HepG2 (cell line): ENCODE results near the gene PSIP1. TPM values are rescaled to one million over a fixed set of nuclear protein-coding genes. Genes with fewer than 3 reads are reported as not detected.

Source experiments
- ATAC-seq: fragments of 200-7000 bp; cut with Tn5 transposase; 3 replicates; pipeline ENCODE4 v1.9.1; 2020; ENCODE audit warnings: mild to moderate bottlenecking, moderate library complexity
- BruUV-seq: library from RNA; stranded (reverse); fragments of 400-500 nt; replicated peaks from 2 replicates; lab custom pipeline; 2021; lab: Mats Ljungman, UMichigan
- CTCF ChIA-PET: fragments of 300-600 bp; formaldehyde crosslinking; extraction: SDS; loops from one replicate; lab custom pipeline; 2021; ENCODE audit warnings: low total read pairs, inconsistent platforms, low intra/inter-chr PET ratio; lab: Yijun Ruan, JAX
- POLR2A ChIA-PET: fragments of 350-600 bp; sonication (Branson Sonifier 250); formaldehyde crosslinking; loops from one replicate; lab custom pipeline; 2020; ENCODE audit warnings: antibody characterized with exemption, inconsistent platforms; lab: Yijun Ruan, JAX
- DNase-seq: peaks from one replicate; pipeline ENCODE4 v3.0.0-alpha.2; 2015; ENCODE audit warnings: low spot score
- FAIRE-seq: peaks from 3 replicates; lab custom pipeline; 2011; peaks lifted over from hg19 to GRCh38; lab: Jason Lieb, UNC
- H2AFZ ChIP-seq: one replicate; pipeline ENCODE4 v1.6.1; 2011; ENCODE audit warnings: low read length, inconsistent platforms
- H3K27ac ChIP-seq: fragments of 300-600 bp; 3 replicates; pipeline ENCODE4 v1.8.0; 2011; ENCODE audit warnings: mixed run types, mild to moderate bottlenecking, mixed read lengths, low read length, inconsistent platforms; ENCODE audit not compliant: insufficient read depth; ENCODE audit errors: extremely low read length
- H3K27me3 ChIP-seq, 2 experiments: fragments of 200-600 bp in 1 of 2; 2 replicates in 1 of 2; 3 replicates in 1 of 2; pipeline versions ENCODE4 v1.6.0 to v1.8.0; 2011; ENCODE audit warnings: low read length in 2 of 2, mild to moderate bottlenecking in 2 of 2, moderate library complexity in 2 of 2, inconsistent platforms in 1 of 2; ENCODE audit not compliant: insufficient read depth in 2 of 2, control insufficient read depth in 1 of 2
- H3K36me3 ChIP-seq, 2 experiments: fragments of 200-600 bp in 1 of 2; replicated peaks in 1 of 2; 2 replicates in 1 of 2; 3 replicates in 1 of 2; pipeline versions ENCODE4 v1.5.1 to v1.8.0; 2011; ENCODE audit warnings: low read length in 2 of 2, inconsistent platforms in 1 of 2; ENCODE audit not compliant: insufficient read depth in 2 of 2, control insufficient read depth in 1 of 2
- H3K4me1 ChIP-seq: 2 replicates; pipeline ENCODE4 v1.5.1; 2012; ENCODE audit warnings: low read length, inconsistent platforms; ENCODE audit not compliant: insufficient read depth
- H3K4me2 ChIP-seq: 2 replicates; pipeline ENCODE4 v1.6.0; 2011; ENCODE audit warnings: low read depth, low read length, inconsistent platforms
- H3K4me3 ChIP-seq, 3 experiments: fragments of 200-600 bp in 1 of 3; sonication (generic), shearing (Covaris generic) in 1 of 3; replicated peaks in 1 of 3; 2 replicates each; pipeline ENCODE4 v1.5.1; 2011 to 2016; ENCODE audit warnings: low read length in 3 of 3, inconsistent platforms in 2 of 3, low read depth in 2 of 3, mild to moderate bottlenecking in 2 of 3, control low read depth in 1 of 3, mixed read lengths in 1 of 3; ENCODE audit not compliant: insufficient read depth in 1 of 3
- H3K79me2 ChIP-seq: one replicate; pipeline ENCODE4 v1.6.1; 2011; ENCODE audit warnings: low read length, inconsistent platforms; ENCODE audit not compliant: insufficient read depth
- H3K9ac ChIP-seq: 2 replicates; pipeline ENCODE4 v1.6.0; 2011; ENCODE audit warnings: mild to moderate bottlenecking, low read depth, low read length, inconsistent platforms; ENCODE audit not compliant: insufficient read depth
- H3K9me3 ChIP-seq: 2 replicates; pipeline ENCODE4 v1.5.1; 2012; ENCODE audit warnings: mild to moderate bottlenecking, low read length
- H4K20me1 ChIP-seq: 2 replicates; pipeline ENCODE4 v1.6.0; 2011; ENCODE audit warnings: inconsistent platforms, mild to moderate bottlenecking, low read length, moderate library complexity; ENCODE audit not compliant: insufficient read depth
- CAMTA2 ChIP-seq: sonication (generic); formaldehyde crosslinking; IDR thresholded peaks from 2 replicates; pipeline ENCODE4 v1.4.0; 2020; ENCODE audit warnings: mild to moderate bottlenecking, missing genetic modification reagents, borderline replicate concordance
- GTF2F1 ChIP-seq: fragments of 150-350 bp; IDR thresholded peaks from 2 replicates; pipeline ENCODE4 v1.6.1; 2014; ENCODE audit warnings: low read length
- RBM39 ChIP-seq: fragments of 200-400 bp; formaldehyde crosslinking; IDR thresholded peaks from one replicate; pipeline ENCODE4 v1.6.1; 2018; ENCODE audit warnings: antibody characterized with exemption, mild to moderate bottlenecking, low read depth, low read length; ENCODE audit not compliant: poor library complexity, severe bottlenecking
- SNAPC4 ChIP-seq: sonication (generic); formaldehyde crosslinking; IDR thresholded peaks from 2 replicates; pipeline ENCODE4 v1.4.0; 2020; ENCODE audit warnings: mild to moderate bottlenecking, missing genetic modification reagents
- SP140L ChIP-seq: sonication (generic); formaldehyde crosslinking; IDR thresholded peaks from 2 replicates; pipeline ENCODE4 v1.4.0; 2020; ENCODE audit warnings: missing genetic modification reagents, borderline replicate concordance
- TEF ChIP-seq: sonication (generic); formaldehyde crosslinking; IDR thresholded peaks from 2 replicates; pipeline ENCODE4 v1.5.0; 2020; ENCODE audit warnings: missing genetic modification reagents
- TSC22D2 ChIP-seq: sonication (generic); formaldehyde crosslinking; IDR thresholded peaks from 2 replicates; pipeline ENCODE4 v1.5.1; 2020; ENCODE audit warnings: missing genetic modification reagents, mild to moderate bottlenecking, borderline replicate concordance
- ZNF10 ChIP-seq: sonication (generic); formaldehyde crosslinking; IDR thresholded peaks from 2 replicates; pipeline ENCODE4 v1.4.0; 2020; ENCODE audit warnings: mild to moderate bottlenecking, low read depth, missing genetic modification reagents, borderline replicate concordance
- ZNF644 ChIP-seq: IDR thresholded peaks from 2 replicates; pipeline ENCODE4 v1.6.1; 2016; ENCODE audit warnings: low read depth
- ZNF720 ChIP-seq: sonication (generic); formaldehyde crosslinking; IDR thresholded peaks from 2 replicates; pipeline ENCODE4 v1.4.0; 2020; ENCODE audit warnings: missing genetic modification reagents
- ZNF879 ChIP-seq: sonication (generic); formaldehyde crosslinking; IDR thresholded peaks from 2 replicates; pipeline ENCODE4 v1.8.1; 2023; ENCODE audit warnings: missing genetic modification reagents
- ZSCAN30 ChIP-seq: sonication (generic); formaldehyde crosslinking; IDR thresholded peaks from 2 replicates; pipeline ENCODE4 v1.5.0; 2020; ENCODE audit warnings: mild to moderate bottlenecking, missing genetic modification reagents
- WGBS: methylation state at CpG from one replicate; pipeline ENCODE4 v1.1.6; 2017; ENCODE audit warnings: low lambda C conversion rate; 5-methylcytosine and 5-hydroxymethylcytosine counted together
- in situ Hi-C: cut with HindIII; loops from 2 replicates; pipeline ENCODE4 v1.10.0; 2017; ENCODE audit warnings: low pct_unique_long_range_greater_than_20kb; ENCODE audit not compliant: extremely low pct_ligation_motif_present
- intact Hi-C: fragments of 100-400 bp; cut with micrococcal nuclease; formaldehyde crosslinking; loops from one replicate; pipeline ENCODE4 v1.10.0; 2022; ENCODE audit not compliant: unreplicated experiment
- polyA plus RNA-seq, 8 experiments: library from polyadenylated mRNA; depleted of rRNA in 3 of 8; stranded (reverse) in 7 of 8; unstranded in 1 of 8; fragments of >200 nt; fragmentation: Illumina TruSeq in 4 of 8; extraction: Trizol in 4 of 8; gene quantifications; 2 replicates each; pipeline versions ENCODE4 v1.2.1 to v1.2.3, GENCODE V29; 2011 to 2016; ENCODE audit warnings: low read depth in 4 of 8, missing spikeins in 1 of 8, mixed read lengths in 1 of 8; ENCODE audit not compliant: insufficient read depth in 1 of 8
- total RNA-seq, 5 experiments: library from RNA; depleted of rRNA; stranded (reverse); fragments of >200 nt; fragmentation: Illumina TruSeq; extraction: Trizol; gene quantifications; 2 replicates each; pipeline ENCODE4 v1.2.3, GENCODE V29; 2016; ENCODE audit warnings: low read depth in 1 of 5

PSIP1 gene
- total and polyA plus RNA-seq, 2 of the 13 experiments (the other 11 are each of a cell fraction or from before 2014, with no cell fraction given): 12.6 to 46.4 TPM

DNA sequence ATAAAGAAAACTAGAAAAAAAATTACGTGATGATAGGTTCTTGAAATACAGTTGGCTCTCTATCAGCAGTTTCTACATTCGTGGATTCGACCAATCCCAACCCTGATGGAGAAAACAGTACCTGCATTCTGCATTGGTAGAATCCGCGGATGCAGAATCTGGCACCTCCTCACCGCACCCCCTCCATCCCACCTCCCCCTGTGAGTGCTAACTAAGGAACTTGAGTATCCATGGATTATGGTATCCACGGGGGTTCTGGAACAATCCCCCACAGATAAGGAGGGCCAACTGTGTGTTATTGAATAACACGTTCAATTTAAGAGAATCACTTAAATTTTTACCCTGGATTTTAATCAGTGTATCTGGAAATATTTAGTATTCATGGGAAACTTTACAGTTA is 10.5 kb upstream of the PSIP1 start:
- no TSS peak for BruUV-seq
- Histone ChIP-seq H3K27ac (no peak overlapping the region), H3K36me3 (no peaks in the 10 kb centered on the region), H3K4me3 (no peak overlapping the region), H3K9me3 (no peaks in the 10 kb centered on the region), H4K20me1 (no peaks in the 10 kb centered on the region), H3K27me3 (peaks cover 0 to 3% of the 10 kb centered on the region in 2 experiments; a peak in 1 of 5 replicates), H3K79me2 (no peaks in the 10 kb centered on the region), H3K4me1 (no peaks in the 10 kb centered on the region), H3K4me2 (no peak overlapping the region), H2AFZ (no peak overlapping the region), H3K9ac (no peak overlapping the region)
- intact Hi-C loops (no loop called here), in situ Hi-C loops (no loop called here)
- CTCF ChIA-PET: no interaction called here
- TF ChIP-seq TSC22D2 (CRISPR knock-in tag): no peak
- no peak for TF ChIP-seq ZNF10
- TF ChIP-seq SP140L (CRISPR knock-in tag): no peak
- TF ChIP-seq ZNF644 (CRISPR knock-in tag): no peak
- TF ChIP-seq GTF2F1: no peak
- no peak for TF ChIP-seq ZNF720 (CRISPR knock-in tag)
- no peak for TF ChIP-seq RBM39
- TF ChIP-seq ZSCAN30 (CRISPR knock-in tag): no peak
- no peak for TF ChIP-seq ZNF879 (CRISPR knock-in tag)
- FAIRE-seq (no peak), DNase-seq (no peak), ATAC-seq (no peak)
- POLR2A ChIA-PET: no interaction called here
- WGBS: 50% methylated on average over 8 of the region's 8 CpGs

- in situ Hi-C loops (no loop called here), intact Hi-C loops (loop anchor here (10.0 kb wide), 1 partner anchor 85 kb away; no protein-coding TSS in a partner anchor)
- BruUV-seq: no TSS peak
- no peaks in the 10 kb centered on the region for H4K20me1 ChIP-seq
- H3K4me3 ChIP-seq: no peak overlapping the region
- H3K79me2 ChIP-seq: no peaks in the 10 kb centered on the region
- POLR2A ChIA-PET: no interaction called here
- ATAC-seq (no peak), DNase-seq (no peak), FAIRE-seq (no peak)
- H3K27me3 ChIP-seq: peaks cover 0 to 3% of the 10 kb centered on the region in 2 experiments; a peak in 1 of 5 replicates
- H3K4me2 ChIP-seq: no peak overlapping the region
- no peaks in the 10 kb centered on the region for H3K36me3 ChIP-seq
- no peaks in the 10 kb centered on the region for H3K9me3 ChIP-seq
- CTCF ChIA-PET: no interaction called here
- no peak overlapping the region for H3K9ac ChIP-seq
- 62% methylated on average over 2 of the region's 2 CpGs for WGBS
- no peaks in the 10 kb centered on the region for H3K4me1 ChIP-seq
- H3K27ac ChIP-seq: no peak overlapping the region
- TF ChIP-seq CAMTA2 (CRISPR knock-in tag) (no peak), SNAPC4 (no peak), TEF (no peak)
- no peak overlapping the region for H2AFZ ChIP-seq
Observed at GRCh38 chr9:15519831-15520230, 9.1 kb upstream of the PSIP1 start.
